ENCODE results near the gene FAM234A. TPM values are rescaled to one million over a fixed set of nuclear protein-coding genes. Genes with fewer than 3 reads are reported as not detected.
"Not testable (repeated sequence)": the region's sequence is repeated elsewhere in the genome, so short reads cannot be mapped to it uniquely, and the experiment has no call there.

FAM234A gene
- total and polyA plus RNA-seq, 4 donors = 24.1 to 39.7 (median 27.8) TPM

DNA sequence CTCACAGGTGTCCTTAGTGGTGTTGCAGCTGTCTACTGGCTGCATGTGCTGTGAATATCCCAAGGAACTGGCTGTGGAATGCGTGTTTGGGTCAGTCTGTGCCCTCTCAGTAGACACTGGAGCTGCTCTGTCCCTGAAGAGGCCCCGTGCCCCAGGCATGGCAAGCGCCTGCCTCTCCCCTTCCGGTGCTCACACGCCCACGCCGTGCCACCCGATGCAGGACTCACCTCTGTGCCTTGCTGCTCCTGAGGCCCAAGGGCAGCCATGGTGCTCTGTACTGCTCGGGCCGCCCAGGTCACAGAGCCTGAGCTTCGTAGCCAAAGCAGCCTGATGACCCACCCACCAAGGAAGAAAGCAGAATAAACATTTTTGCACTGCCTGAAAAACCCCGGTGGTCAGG lies 31.1 kb downstream of the FAM234A start:
- Histone ChIP-seq H3K4me3 (ENCODE audit: low read depth in 1 of 3, low read length in 3 of 3) (no peak overlapping the region), H3K36me3 (ENCODE audit: control insufficient read depth in 4 of 4, insufficient read depth in 3 of 4, low read depth in 1 of 4, low read length in 3 of 4) (peaks cover 0 to 37% (median 9%) of the 10 kb centered on the region in 4 donors), H3K4me1 (ENCODE audit: control insufficient read depth in 4 of 4, insufficient read depth in 4 of 4, low read length in 3 of 4) (no peaks in the 10 kb centered on the region), H3K9me3 (ENCODE audit: control insufficient read depth in 4 of 4, low read length in 3 of 4) (no peaks in the 10 kb centered on the region), H3K27ac (ENCODE audit: low read depth in 1 of 2, low read length in 2 of 2) (no peak overlapping the region), H3K27me3 (ENCODE audit: control insufficient read depth in 4 of 4, insufficient read depth in 4 of 4, low read length in 3 of 4) (no peaks in the 10 kb centered on the region), H3K9ac (ENCODE audit: low read depth in 1 of 2, low read length in 2 of 2) (no peak overlapping the region)
- TF ChIP-seq RXRA (IDR thresholded peaks at IDR 0.05) (no peak), JUND (IDR thresholded peaks at IDR 0.05) (no peak), SP1 (IDR thresholded peaks at IDR 0.05) (no peak), HNF4G (IDR thresholded peaks at IDR 0.05) (no peak), FOXA2 (IDR thresholded peaks at IDR 0.05) (no peak), RAD21 (IDR thresholded peaks at IDR 0.05) (no peak)
- TF ChIP-seq, protein P1, sequence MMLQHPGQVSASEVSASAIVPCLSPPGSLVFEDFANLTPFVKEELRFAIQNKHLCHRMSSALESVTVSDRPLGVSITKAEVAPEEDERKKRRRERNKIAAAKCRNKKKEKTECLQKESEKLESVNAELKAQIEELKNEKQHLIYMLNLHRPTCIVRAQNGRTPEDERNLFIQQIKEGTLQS (IDR thresholded peaks at IDR 0.05) = no peak
- TF ChIP-seq, protein P2, sequence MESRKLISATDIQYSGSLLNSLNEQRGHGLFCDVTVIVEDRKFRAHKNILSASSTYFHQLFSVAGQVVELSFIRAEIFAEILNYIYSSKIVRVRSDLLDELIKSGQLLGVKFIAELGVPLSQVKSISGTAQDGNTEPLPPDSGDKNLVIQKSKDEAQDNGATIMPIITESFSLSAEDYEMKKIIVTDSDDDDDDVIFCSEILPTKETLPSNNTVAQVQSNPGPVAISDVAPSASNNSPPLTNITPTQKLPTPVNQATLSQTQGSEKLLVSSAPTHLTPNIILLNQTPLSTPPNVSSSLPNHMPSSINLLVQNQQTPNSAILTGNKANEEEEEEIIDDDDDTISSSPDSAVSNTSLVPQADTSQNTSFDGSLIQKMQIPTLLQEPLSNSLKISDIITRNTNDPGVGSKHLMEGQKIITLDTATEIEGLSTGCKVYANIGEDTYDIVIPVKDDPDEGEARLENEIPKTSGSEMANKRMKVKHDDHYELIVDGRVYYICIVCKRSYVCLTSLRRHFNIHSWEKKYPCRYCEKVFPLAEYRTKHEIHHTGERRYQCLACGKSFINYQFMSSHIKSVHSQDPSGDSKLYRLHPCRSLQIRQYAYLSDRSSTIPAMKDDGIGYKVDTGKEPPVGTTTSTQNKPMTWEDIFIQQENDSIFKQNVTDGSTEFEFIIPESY (IDR thresholded peaks at IDR 0.05) = no peak
- no peak for DNase-seq (ENCODE audit: low spot score)
- WGBS = 84% methylated on average over 12 of the region's 12 CpGs

DNA sequence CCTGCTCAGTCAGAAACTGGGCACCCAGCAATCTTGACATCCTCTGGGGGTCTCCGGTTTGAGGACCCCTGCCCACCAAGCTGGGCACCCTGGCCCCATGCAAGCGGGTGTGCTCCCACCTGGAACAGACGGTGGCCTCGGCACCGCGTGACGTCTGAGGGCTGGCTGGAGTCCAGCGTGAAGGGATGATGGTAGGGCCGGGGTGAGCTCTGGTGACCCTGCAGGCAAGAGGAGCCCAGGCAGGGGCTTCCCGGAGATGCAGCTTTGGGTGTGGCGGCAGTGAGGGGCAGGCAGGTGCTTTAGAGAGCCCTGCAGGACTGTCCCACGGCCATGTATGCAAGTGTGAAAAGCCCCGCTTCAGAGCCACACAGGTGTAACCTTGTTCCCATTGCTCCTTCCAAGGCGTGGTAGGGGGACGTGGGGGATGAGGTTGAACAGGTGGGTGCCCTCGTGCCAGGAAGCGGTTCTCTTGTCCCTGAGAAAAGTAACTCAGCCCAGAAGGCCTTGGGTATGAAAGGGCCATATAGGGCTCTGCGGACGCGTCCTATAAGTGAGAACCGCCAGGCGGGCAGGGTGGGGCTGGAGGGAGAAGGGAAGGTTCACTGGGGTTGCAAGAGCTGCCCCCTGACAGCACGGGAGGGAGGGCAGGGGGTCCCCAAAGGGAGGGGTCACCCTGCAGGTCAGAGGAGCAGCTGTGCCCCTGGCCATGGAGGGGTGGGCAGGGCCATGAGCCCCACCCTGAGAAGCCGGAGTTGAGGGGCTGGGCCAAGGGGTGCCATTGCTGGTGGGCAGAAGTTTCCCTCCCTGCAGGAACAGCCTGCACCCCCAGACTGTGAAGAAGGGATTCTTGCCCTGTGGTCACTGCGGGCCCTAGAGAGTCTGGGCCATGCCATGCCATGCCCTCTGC lies 31.9 kb downstream of the FAM234A start:
- Histone ChIP-seq H3K27me3 (ENCODE audit: control insufficient read depth in 4 of 4, insufficient read depth in 4 of 4, low read length in 3 of 4) (no peaks in the 10 kb centered on the region), H3K4me3 (ENCODE audit: low read depth in 1 of 3, low read length in 3 of 3) (no peak overlapping the region), H3K9ac (ENCODE audit: low read depth in 1 of 2, low read length in 2 of 2) (no peak overlapping the region), H3K9me3 (ENCODE audit: control insufficient read depth in 4 of 4, low read length in 3 of 4) (no peaks in the 10 kb centered on the region), H3K27ac (ENCODE audit: low read depth in 1 of 2, low read length in 2 of 2) (no peak overlapping the region), H3K4me1 (ENCODE audit: control insufficient read depth in 4 of 4, insufficient read depth in 4 of 4, low read length in 3 of 4) (no peaks in the 10 kb centered on the region), H3K36me3 (ENCODE audit: control insufficient read depth in 4 of 4, insufficient read depth in 3 of 4, low read depth in 1 of 4, low read length in 3 of 4) (peaks cover 0 to 29% (median 7%) of the 10 kb centered on the region in 4 donors)
- WGBS = 85% methylated on average over 25 of the region's 25 CpGs
- TF ChIP-seq YY1 (IDR thresholded peaks at IDR 0.05) = no peak
- TF ChIP-seq TAF1 (conservative IDR thresholded peaks at IDR 0.05) = no peak
- TF ChIP-seq GABPA (IDR thresholded peaks at IDR 0.05 in 1 of 2, conservative IDR thresholded peaks at IDR 0.05 in 1 of 2) = no peak
- no peak for TF ChIP-seq FOXA1 (IDR thresholded peaks at IDR 0.05)
- no peak for TF ChIP-seq JUND (IDR thresholded peaks at IDR 0.05)
- TF ChIP-seq, protein P3, sequence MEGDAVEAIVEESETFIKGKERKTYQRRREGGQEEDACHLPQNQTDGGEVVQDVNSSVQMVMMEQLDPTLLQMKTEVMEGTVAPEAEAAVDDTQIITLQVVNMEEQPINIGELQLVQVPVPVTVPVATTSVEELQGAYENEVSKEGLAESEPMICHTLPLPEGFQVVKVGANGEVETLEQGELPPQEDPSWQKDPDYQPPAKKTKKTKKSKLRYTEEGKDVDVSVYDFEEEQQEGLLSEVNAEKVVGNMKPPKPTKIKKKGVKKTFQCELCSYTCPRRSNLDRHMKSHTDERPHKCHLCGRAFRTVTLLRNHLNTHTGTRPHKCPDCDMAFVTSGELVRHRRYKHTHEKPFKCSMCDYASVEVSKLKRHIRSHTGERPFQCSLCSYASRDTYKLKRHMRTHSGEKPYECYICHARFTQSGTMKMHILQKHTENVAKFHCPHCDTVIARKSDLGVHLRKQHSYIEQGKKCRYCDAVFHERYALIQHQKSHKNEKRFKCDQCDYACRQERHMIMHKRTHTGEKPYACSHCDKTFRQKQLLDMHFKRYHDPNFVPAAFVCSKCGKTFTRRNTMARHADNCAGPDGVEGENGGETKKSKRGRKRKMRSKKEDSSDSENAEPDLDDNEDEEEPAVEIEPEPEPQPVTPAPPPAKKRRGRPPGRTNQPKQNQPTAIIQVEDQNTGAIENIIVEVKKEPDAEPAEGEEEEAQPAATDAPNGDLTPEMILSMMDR (IDR thresholded peaks at IDR 0.05; ENCODE audit: low read depth, low read length, missing input control) = no peak
- TF ChIP-seq FOXA2 (IDR thresholded peaks at IDR 0.05) = no peak
- no peak for TF ChIP-seq NR2F2 (IDR thresholded peaks at IDR 0.05)
- no peak for TF ChIP-seq RAD21 (IDR thresholded peaks at IDR 0.05)
- TF ChIP-seq, protein P1 (IDR thresholded peaks at IDR 0.05) = no peak
- TF ChIP-seq, protein P2 (IDR thresholded peaks at IDR 0.05) = no peak
- TF ChIP-seq, protein P4, sequence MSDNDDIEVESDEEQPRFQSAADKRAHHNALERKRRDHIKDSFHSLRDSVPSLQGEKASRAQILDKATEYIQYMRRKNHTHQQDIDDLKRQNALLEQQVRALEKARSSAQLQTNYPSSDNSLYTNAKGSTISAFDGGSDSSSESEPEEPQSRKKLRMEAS (IDR thresholded peaks at IDR 0.05) = no peak
- no peak for DNase-seq (ENCODE audit: low spot score)

DNA sequence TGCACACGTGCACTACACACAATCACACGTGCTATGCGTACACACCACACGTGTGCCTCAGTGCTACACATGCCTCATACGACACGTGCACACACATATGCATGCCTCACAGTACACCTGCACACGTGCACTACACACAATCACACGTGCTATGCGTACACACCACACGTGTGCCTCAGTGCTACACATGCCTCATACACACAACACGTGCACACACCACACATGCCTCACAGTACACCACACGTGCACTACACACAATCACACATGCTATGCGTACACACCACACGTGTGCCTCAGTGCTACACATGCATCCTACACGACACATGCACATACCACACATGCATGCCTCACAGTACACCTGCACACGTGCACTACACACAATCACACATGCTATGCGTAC lies 32.9 kb downstream of the FAM234A start:
- not testable (repeated sequence) for H3K27ac ChIP-seq (ENCODE audit: low read depth in 1 of 2, low read length in 2 of 2); DNase-seq (ENCODE audit: low spot score); H3K4me3 ChIP-seq (ENCODE audit: low read depth in 1 of 3, low read length in 3 of 3); H3K4me1 ChIP-seq (ENCODE audit: control insufficient read depth in 4 of 4, insufficient read depth in 4 of 4, low read length in 3 of 4); H3K9ac ChIP-seq (ENCODE audit: low read depth in 1 of 2, low read length in 2 of 2); H3K27me3 ChIP-seq (ENCODE audit: control insufficient read depth in 4 of 4, insufficient read depth in 4 of 4, low read length in 3 of 4); H3K9me3 ChIP-seq (ENCODE audit: control insufficient read depth in 4 of 4, low read length in 3 of 4)
- H3K36me3 ChIP-seq (ENCODE audit: control insufficient read depth in 4 of 4, insufficient read depth in 3 of 4, low read depth in 1 of 4, low read length in 3 of 4) = peaks cover 0 to 19% (median 7%) of the 10 kb centered on the region in 4 donors
- WGBS = 88% methylated on average over 17 of the region's 17 CpGs

Measured in liver (tissue), 9 donors.